SK-N-DZ (cell line): ENCODE measurements around the gene CCPG1.
A peak's percentile ranks its signal among the peaks of the same experiment; 100 is the strongest.

ENCODE experiments used
- DNase-seq: peaks from one replicate; pipeline ENCODE4 v3.0.0-alpha.2; 2015; ENCODE audit warnings: low spot score

CCPG1 gene

GRCh38 chr15:55383687-55384086 is 24.5 kb downstream of the CCPG1 start:
- no peak for DNase-seq

- DNase-seq, result no peak
These were observed 26.6 kb downstream of the CCPG1 start for GRCh38 chr15:55381595-55381994.

GRCh38 chr15:55379095-55379494 is 29.1 kb downstream of the CCPG1 start:
- no peak for DNase-seq

GRCh38 chr15:55372701-55373440 is 35.3 kb downstream of the CCPG1 start:
- no peak for DNase-seq

- no peak for DNase-seq
These were observed 41.2 kb downstream of the CCPG1 start for GRCh38 chr15:55366981-55367380.

- no peak for DNase-seq
These were observed 45.5 kb downstream of the CCPG1 start for GRCh38 chr15:55362641-55363040.

- no peak for DNase-seq
These were observed 47.1 kb downstream of the CCPG1 start for GRCh38 chr15:55361048-55361447.

- no peak for DNase-seq
These were observed 47.9 kb downstream of the CCPG1 start for GRCh38 chr15:55360256-55360655.

- no peak for DNase-seq
These were observed 49.7 kb downstream of the CCPG1 start for GRCh38 chr15:55358471-55358870.

- DNase-seq, result no peak
These were observed 50.4 kb downstream of the CCPG1 start for GRCh38 chr15:55357774-55358173.

GRCh38 chr15:55356985-55357585 is 51.1 kb downstream of the CCPG1 start:
- DNase-seq, result no peak

- no peak for DNase-seq
These were observed 55.1 kb downstream of the CCPG1 start for GRCh38 chr15:55353025-55353424.

GRCh38 chr15:55349282-55349681 is 58.9 kb downstream of the CCPG1 start:
- no peak for DNase-seq

- DNase-seq, result no peak
These were observed 59.8 kb downstream of the CCPG1 start for GRCh38 chr15:55348281-55348778.

GRCh38 chr15:55344206-55344605 is 64.0 kb downstream of the CCPG1 start:
- no peak for DNase-seq

GRCh38 chr15:55343168-55343567 is 65.0 kb downstream of the CCPG1 start:
- DNase-seq, result peak; percentile 13

GRCh38 chr15:55337160-55337559 is 71.0 kb downstream of the CCPG1 start:
- no peak for DNase-seq

GRCh38 chr15:55334997-55335396 is 73.2 kb downstream of the CCPG1 start:
- DNase-seq, result no peak

GRCh38 chr15:55334371-55334770 is 73.8 kb downstream of the CCPG1 start:
- no peak for DNase-seq

- DNase-seq, result no peak
These were observed 80.8 kb downstream of the CCPG1 start for GRCh38 chr15:55327387-55327786.

- DNase-seq, result no peak
These were observed 85.7 kb downstream of the CCPG1 start for GRCh38 chr15:55322467-55322866.

GRCh38 chr15:55320963-55321362 is 87.2 kb downstream of the CCPG1 start:
- DNase-seq, result no peak

- no peak for DNase-seq
These were observed 88.0 kb downstream of the CCPG1 start for GRCh38 chr15:55320238-55320550.
